Stimulated activated naive CD8-positive, alpha-beta T cell treated with anti-CD3 and anti-CD28 coated beads, Interleukin-15, amount 100 ng/mL, for 72 hours (primary cell): ENCODE data around the gene ZBTB40.

Experiments
- ATAC-seq: fragments of 150-1000 bp; cut with Tn5 transposase; 2 replicates; pipeline ENCODE4 v1.10.0; 2021; ENCODE audit warnings: mild to moderate bottlenecking, moderate library complexity
- DNase-seq, 2 donors: peaks; one replicate each; pipeline ENCODE4 v3.0.0; 2021 to 2022
- H3K27ac Mint-ChIP-seq, 2 donors: one replicate each; pipeline ENCODE4 v1.8.0; 2022; ENCODE audit warnings: mild to moderate bottlenecking in 2 of 2, mixed read lengths in 2 of 2, moderate library complexity in 2 of 2
- H3K27me3 Mint-ChIP-seq: one replicate; pipeline ENCODE4 v1.8.0; 2022; ENCODE audit warnings: mixed read lengths
- H3K4me1 Mint-ChIP-seq: one replicate; pipeline ENCODE4 v1.8.0; 2022; ENCODE audit warnings: mild to moderate bottlenecking, mixed read lengths
- H3K4me3 Mint-ChIP-seq, 2 donors: one replicate each; pipeline ENCODE4 v1.8.0; 2022; ENCODE audit warnings: mild to moderate bottlenecking in 2 of 2, mixed read lengths in 2 of 2, moderate library complexity in 1 of 2
- H3K9me3 Mint-ChIP-seq, 2 donors: one replicate each; pipeline ENCODE4 v1.8.0; 2022; ENCODE audit warnings: mixed read lengths in 2 of 2

Gene ZBTB40

DNA sequence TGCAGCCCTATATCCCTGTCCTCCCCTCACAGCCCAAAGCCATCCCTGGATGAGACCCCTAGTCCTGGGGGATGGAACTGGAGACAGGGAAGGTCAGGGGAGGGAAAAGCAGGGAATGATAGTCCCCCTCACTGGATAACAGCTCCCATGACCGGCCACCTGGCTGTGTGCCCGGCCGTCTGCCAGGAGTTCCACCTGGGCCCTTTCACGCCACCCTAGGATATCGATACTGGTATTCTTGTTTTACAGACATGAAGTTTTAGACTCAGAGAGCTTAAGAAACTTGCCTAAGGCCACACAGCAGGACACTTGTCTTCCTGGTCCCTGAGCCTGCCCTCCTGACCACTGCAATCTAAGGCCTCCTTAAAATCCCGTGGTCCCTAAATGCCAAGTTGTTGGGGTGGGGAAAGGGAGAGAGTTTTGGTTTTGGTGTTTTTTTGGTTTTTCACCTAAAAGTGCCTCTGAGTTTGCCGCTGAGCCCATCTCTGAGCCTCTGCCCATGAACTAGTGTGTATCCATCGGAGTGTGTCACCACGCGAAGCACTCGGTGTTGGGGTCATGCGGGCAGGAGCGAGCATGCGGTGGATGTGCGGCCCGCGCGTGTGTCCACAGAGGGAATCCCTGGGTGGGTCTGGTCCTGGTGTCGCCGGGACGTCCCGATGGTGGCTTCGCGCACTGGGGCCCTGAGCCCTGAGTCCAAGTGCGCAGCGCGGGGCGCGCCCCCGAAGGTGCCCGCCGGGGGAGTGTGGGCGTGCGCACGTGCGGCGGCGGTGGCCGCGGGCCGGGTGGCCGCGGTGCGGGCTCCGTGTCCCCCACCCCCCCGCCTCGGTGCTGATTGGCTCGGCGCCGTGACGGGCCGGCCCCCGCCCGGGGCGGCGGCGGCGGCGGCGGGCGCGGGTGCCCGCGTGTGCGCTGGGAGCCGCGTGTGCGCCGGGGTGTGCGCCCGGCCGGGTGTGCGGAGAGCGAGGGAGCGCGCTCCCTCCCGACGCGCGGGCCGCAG lies 111.2 kb downstream of the ZBTB40 start, which contains the start of gene EPHA8:
TSS of gene EPHA8 (plus strand) at position 906 of the 1,000 bp plus-strand sequence. CDS start 147 bp downstream, outside the sequence.
- Mint-ChIP-seq H3K27me3 (peaks cover 67% of the 10 kb centered on the region), H3K27ac (no peak within 1 kb of the TSS), H3K9me3 (no peaks in the 10 kb centered on the region), H3K4me3 (peak within 1 kb of the TSS; percentile 37 to 44), H3K4me1 (peaks cover 7% of the 10 kb centered on the region)
- no peak for ATAC-seq
- no peak for DNase-seq

DNA sequence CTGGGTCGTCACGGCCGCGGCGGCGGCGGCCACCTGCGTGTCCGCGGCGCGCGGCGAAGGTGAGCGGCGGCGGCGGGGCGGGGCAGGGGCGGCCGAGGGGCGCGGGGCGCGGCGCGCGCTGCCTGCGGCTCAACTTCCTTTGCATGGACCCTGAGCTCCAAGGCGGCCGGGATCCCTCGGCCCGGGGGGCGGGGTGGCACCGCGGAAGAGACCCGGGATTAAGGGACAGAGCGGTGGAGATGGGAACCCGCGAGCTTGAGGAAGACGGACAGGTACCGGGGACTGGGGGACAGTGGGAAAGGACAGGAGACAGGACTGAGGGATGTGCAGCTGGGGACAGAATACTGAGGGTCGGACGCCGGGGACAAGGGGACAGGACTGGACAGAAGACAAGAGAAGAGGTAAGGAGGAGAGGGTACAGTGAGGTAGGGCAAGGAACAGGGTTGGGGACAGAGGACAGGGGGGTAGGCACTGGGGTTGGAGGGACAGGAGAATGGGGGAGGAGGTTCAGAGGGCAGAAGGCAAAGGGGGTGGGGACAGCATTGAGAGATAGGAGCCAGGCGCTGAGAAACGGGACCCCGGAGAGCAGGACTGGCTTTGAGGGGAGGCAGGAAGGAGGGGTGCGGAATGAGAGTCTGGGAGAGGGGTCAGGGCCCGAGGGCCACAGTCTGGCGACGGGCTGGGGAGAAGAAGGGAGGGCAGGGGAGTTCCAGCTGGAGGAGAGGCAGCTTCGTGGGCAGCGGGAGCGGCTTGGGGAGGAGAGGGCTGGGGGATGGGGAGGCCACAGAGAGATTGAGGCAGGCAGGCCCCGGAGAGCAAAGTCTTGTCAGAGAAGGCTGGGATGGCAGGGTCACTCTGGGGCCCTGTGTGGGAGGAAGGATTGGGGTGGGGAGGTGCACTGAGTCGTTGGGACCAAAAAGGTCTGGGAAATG lies 112.3 kb downstream of the ZBTB40 start:
- Mint-ChIP-seq H3K27ac (no peak overlapping the region), H3K4me3 (peak overlapping the region; percentile 37 to 44), H3K27me3 (peaks cover 66% of the 10 kb centered on the region), H3K4me1 (peaks cover 7% of the 10 kb centered on the region), H3K9me3 (no peaks in the 10 kb centered on the region)
- no peak for ATAC-seq
- no peak for DNase-seq

DNA sequence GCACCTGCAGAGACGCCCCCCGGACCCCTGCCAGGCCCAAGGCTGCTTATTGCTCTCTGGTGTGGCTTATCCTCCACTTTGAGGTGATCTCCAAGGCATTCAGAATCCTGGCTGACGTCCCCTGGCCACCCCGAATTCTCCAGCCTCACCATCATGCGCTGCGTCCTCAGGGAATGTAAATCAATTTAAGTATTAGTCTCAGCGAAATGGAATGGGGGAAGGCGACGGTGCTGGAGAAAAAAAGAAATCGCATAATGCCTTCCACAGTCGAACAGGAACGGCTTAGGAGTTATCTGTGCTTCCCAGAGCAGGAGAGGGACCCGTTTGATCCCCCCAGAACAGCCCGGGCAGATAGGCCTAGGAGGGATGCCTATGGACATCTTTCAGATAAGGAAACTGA lies 114.5 kb downstream of the ZBTB40 start:
- no peak for ATAC-seq

DNA sequence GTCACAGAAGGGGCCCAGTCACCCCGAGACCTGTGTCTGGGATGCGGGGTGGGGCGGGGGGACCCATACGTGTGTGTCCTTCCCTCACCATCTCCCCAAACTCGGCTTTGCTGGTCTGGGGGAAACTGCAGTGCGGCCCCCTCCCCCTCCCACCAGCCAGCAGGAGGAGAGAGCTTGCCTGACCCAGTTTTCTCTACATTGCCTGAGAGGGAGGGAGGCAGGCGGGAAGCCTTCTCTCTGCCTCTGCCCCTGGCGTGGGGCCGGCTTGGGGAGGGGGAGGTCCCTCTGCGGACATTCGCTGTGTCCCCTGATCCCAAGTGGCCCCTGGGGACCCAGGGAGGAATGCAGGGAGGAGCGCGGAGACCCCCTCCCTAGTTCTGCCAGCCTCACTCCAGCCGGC lies 115.5 kb downstream of the ZBTB40 start:
- Mint-ChIP-seq H3K27me3 (peaks cover 36% of the 10 kb centered on the region), H3K27ac (no peak overlapping the region), H3K4me3 (no peak overlapping the region), H3K9me3 (no peaks in the 10 kb centered on the region), H3K4me1 (peaks cover 7% of the 10 kb centered on the region)
- ATAC-seq (no peak), DNase-seq (no peak)

More for the DNA sequence above, 114.5 kb downstream of the ZBTB40 start:
- H3K27me3 Mint-ChIP-seq: peaks cover 44% of the 10 kb centered on the region
- no peak overlapping the region for H3K27ac Mint-ChIP-seq
- H3K4me1 Mint-ChIP-seq: peaks cover 7% of the 10 kb centered on the region
- H3K4me3 Mint-ChIP-seq: no peak overlapping the region
- DNase-seq: no peak
- H3K9me3 Mint-ChIP-seq: no peaks in the 10 kb centered on the region

DNA sequence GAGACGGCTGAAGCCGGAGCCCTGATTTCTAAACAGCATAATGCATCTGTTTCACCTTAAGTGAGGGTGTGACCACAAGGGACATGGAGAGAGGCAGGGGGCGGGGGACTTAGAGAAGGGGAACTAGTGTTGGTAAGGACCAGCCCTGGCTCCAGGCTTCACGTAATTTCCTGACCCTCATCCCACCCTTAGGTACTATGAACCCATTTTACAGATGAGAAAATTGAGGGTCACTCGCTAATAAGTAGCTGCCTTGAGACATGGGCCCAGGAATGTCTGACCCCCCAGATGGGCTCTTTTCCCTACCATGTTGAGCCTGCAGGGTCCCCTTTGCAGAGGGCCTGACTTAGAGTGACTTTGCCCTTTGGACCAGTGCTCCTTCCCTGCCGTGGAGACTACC lies 116.3 kb downstream of the ZBTB40 start:
- ATAC-seq (no peak), DNase-seq (no peak)
- Mint-ChIP-seq H3K27ac (no peak overlapping the region), H3K27me3 (peaks cover 36% of the 10 kb centered on the region), H3K4me3 (no peak overlapping the region), H3K4me1 (peaks cover 7% of the 10 kb centered on the region), H3K9me3 (no peaks in the 10 kb centered on the region)

DNA sequence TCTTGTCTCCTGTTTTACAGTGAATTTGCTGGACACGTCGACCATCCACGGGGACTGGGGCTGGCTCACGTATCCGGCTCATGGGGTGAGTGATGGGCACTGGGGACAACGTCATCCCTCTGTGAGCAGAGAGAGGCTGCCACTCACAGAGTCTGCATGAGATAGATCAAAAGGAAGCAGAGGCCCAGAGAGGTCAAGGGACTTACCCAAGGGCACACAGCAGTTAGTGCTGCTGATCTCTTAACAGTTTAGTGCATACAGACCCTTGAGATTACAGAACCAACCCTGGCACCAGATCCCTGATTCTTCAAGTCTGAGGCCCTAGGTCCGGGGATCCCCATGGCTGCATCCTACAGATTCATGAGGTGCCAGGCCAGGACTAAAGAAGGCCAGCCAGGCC lies 117.6 kb downstream of the ZBTB40 start:
- H3K4me3 Mint-ChIP-seq: no peak overlapping the region
- no peak overlapping the region for H3K27ac Mint-ChIP-seq
- DNase-seq (no peak), ATAC-seq (no peak)
- H3K4me1 Mint-ChIP-seq: no peaks in the 10 kb centered on the region
- H3K27me3 Mint-ChIP-seq: peaks cover 32% of the 10 kb centered on the region
- H3K9me3 Mint-ChIP-seq: no peaks in the 10 kb centered on the region

DNA sequence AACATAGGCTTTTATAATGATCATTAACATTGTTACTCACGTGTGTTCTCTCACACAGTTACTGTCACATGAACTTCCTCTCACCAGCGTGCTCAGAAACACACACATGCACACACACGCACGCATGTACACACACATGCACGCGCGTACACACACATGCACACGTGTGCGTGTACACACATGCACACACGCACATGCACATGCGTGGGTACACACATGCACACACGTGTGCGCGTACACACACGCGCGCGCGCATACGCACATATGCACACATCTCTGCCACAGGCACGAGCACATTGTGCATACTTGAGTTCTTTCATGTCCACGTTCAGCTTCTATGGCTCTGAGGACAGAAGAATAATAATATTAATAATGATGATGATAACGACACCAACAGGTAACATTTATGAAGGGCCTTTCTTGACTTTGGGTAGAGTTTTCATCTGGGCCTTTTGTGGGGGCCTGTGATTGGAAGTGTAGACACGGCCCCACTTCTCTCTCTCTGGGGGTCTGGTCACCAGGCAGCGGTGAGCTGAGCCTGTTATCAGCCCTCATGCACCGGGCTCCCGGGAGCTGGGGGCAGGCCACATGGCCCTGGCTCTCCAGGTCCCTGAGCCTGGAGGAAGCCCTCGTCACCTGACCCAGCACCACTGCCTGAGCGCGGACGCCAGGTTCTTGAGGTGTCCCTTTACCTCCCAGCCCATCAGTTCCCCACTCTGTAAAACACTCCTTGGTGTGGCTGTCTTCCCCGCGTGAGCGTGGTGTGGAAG lies 118.7 kb downstream of the ZBTB40 start:
- DNase-seq: no peak
- Mint-ChIP-seq H3K4me1 (no peaks in the 10 kb centered on the region), H3K27ac (no peak overlapping the region), H3K27me3 (peaks cover 27% of the 10 kb centered on the region), H3K9me3 (no peaks in the 10 kb centered on the region), H3K4me3 (no peak overlapping the region)
- ATAC-seq: no peak

DNA sequence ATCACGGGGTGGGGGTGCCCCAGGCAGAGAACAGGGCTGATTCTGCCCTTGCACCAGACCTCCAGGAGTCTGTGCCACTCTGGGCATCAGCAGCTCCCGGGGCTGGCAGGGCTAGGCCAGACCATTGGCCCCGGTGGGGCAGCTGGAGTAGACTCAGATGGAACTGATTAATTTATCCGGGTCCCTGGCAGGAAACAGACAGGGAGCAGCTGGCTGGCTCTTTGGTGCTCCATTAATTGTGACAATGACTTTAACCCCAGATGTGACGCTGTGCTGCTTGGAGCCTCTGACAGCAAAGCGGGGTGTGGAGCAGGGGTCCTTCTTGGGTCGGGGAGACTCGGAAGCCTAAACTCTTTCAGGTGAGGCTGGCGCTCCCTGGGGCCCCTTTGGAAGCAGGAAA lies 121.2 kb downstream of the ZBTB40 start:
- DNase-seq (no peak), ATAC-seq (no peak)
- Mint-ChIP-seq H3K27me3 (peaks cover 22% of the 10 kb centered on the region), H3K4me3 (no peak overlapping the region), H3K27ac (no peak overlapping the region), H3K9me3 (peaks cover 7 to 8% of the 10 kb centered on the region in 2 donors), H3K4me1 (no peaks in the 10 kb centered on the region)

DNA sequence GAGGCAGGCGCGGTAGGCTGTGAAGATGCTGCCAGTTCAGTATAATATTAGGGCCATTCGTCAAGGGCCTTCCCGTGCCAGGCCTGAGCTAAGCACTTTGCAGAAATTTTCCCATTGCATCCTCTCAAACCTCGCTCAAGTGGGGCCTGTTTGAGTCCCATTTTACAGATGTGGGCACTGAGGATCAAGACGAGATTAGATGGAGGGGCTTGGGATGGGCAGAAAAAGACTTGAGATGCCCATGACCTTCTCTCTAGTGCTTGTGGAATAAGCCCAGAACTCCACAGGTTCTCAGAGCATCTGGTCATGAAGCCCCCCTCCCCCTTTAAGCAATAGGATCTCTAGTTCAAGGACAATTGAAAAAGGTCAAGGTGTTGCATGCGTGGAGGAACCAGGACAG lies 121.6 kb downstream of the ZBTB40 start:
- no peak overlapping the region for H3K27ac Mint-ChIP-seq
- H3K4me3 Mint-ChIP-seq: no peak overlapping the region
- H3K27me3 Mint-ChIP-seq: peaks cover 22% of the 10 kb centered on the region
- H3K9me3 Mint-ChIP-seq: peaks cover 8 to 12% of the 10 kb centered on the region in 2 donors
- DNase-seq (no peak), ATAC-seq (no peak)
- H3K4me1 Mint-ChIP-seq: no peaks in the 10 kb centered on the region

DNA sequence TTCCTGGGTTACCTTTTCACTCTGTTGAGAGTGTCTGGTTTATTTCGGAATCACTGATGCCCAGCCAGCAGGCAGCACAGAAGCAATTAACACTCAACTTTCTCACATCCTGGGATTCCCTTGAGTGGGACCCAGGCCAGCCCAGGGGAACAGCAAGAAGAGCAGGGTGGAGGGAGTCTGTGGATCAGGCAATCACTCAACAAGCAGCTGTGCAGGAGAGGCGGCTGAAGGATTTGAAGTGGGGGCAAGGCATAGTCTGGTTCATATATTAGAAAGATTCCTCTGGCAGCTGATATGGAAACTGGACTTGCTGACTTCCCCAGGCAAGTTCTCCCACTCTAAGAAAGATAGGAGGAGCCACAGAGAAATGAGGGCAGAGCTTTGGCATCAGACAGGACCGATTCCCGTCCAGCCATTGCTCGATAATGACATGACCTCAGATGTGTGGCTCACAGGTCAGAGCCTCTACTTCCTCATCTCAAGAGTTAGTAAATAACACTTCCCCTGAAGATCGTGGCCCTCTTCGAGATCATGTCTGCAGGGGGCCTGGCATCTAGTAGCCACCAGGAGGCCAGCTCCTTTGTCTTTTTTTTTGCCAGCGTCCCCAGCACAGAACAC lies 124.0 kb downstream of the ZBTB40 start:
- no peak for DNase-seq
- no peak overlapping the region for H3K27ac Mint-ChIP-seq
- no peaks in the 10 kb centered on the region for H3K4me1 Mint-ChIP-seq
- no peak overlapping the region for H3K4me3 Mint-ChIP-seq
- peaks cover 8 to 26% of the 10 kb centered on the region in 2 donors for H3K9me3 Mint-ChIP-seq
- ATAC-seq: no peak
- peaks cover 22% of the 10 kb centered on the region for H3K27me3 Mint-ChIP-seq

DNA sequence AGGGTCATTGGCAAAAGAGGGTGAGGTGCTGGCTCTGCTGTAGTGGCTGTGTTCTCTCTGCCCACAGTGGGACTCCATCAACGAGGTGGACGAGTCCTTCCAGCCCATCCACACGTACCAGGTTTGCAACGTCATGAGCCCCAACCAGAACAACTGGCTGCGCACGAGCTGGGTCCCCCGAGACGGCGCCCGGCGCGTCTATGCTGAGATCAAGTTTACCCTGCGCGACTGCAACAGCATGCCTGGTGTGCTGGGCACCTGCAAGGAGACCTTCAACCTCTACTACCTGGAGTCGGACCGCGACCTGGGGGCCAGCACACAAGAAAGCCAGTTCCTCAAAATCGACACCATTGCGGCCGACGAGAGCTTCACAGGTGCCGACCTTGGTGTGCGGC lies 124.5 kb downstream of the ZBTB40 start:
- no peak for ATAC-seq
- Mint-ChIP-seq H3K4me1 (no peaks in the 10 kb centered on the region), H3K27ac (no peak overlapping the region)

DNA sequence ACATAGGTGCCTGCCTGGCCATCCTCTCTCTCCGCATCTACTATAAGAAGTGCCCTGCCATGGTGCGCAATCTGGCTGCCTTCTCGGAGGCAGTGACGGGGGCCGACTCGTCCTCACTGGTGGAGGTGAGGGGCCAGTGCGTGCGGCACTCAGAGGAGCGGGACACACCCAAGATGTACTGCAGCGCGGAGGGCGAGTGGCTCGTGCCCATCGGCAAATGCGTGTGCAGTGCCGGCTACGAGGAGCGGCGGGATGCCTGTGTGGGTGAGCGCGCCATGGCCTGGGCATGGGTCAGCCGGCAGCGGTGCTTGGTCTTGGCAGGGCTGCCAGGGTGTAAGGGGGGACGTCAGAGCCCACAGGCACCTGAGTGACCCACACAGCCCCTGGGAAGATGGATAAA lies 125.0 kb downstream of the ZBTB40 start:
- DNase-seq: no peak
- no peak for ATAC-seq
- Mint-ChIP-seq H3K4me1 (no peaks in the 10 kb centered on the region), H3K27ac (no peak overlapping the region), H3K27me3 (peaks cover 22% of the 10 kb centered on the region), H3K9me3 (peaks cover 8 to 26% of the 10 kb centered on the region in 2 donors), H3K4me3 (no peak overlapping the region)

More for the DNA sequence above, 124.5 kb downstream of the ZBTB40 start:
- DNase-seq: no peak
- Mint-ChIP-seq H3K4me3 (no peak overlapping the region), H3K9me3 (peaks cover 8 to 26% of the 10 kb centered on the region in 2 donors), H3K27me3 (peaks cover 22% of the 10 kb centered on the region)

DNA sequence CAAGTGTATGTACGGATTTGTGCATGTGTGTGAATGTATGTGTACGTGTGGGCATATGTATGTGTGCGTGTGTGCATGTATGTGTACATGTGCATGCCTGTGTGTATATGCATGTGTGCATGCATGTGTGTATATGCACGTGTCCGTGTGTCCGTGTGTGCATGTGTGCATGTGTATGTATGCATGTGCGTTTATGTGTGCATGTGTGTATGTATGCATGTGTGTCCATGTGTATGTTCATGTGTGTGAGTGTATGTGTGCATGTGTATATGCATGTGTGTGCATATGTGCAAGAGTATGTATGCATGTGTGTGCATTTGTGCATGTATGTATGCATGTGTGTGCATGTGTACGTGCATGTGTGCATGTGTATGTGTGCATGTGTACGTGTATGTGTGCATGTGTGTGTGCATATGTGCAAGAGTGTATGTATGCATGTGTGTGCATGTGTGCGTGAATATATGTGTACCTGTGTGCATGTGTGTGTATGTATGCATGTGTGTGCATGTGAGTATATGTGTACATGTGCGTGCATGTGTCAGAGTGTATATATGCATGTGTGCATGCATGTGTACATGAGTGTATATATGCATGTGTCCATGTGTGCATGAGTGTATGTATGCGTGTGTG lies 127.2 kb downstream of the ZBTB40 start:
- Mint-ChIP-seq H3K4me3 (no peak overlapping the region), H3K9me3 (peaks cover 8 to 26% of the 10 kb centered on the region in 2 donors), H3K4me1 (no peaks in the 10 kb centered on the region), H3K27me3 (peaks cover 9% of the 10 kb centered on the region), H3K27ac (no peak overlapping the region)
- DNase-seq (no peak), ATAC-seq (no peak)

DNA sequence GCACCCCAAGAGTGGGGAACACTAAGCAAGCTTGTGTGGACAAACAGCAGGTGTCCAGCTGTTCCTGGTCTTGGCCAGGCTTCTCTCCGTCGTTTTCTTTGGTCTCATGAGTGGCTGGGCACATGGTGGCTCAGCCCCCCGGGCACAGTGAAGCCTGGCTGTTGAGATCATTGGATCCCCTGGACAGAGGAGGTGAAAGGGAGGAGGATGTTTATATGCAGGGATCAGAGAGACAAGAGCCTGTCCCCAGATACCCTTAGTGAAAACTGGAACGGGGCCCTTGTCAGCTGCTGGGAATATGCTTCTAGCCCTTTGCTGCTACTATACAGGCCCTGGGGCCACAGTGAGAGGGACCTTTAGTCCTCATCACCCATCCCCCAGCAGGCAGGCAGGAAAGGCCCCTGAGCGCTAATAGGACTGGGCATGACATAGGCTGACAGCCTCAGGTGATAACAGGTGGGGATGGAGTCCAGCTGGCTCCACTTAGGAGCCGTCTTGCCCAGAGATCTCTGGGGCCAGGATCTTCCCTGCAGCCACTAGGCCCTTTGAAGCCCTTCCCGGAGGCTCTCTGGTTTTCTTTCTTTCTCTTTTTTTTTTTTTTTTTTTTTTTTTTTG lies 128.0 kb downstream of the ZBTB40 start:
- H3K4me1 Mint-ChIP-seq: no peaks in the 10 kb centered on the region
- ATAC-seq (no peak), DNase-seq (no peak)
- peaks cover 8 to 26% of the 10 kb centered on the region in 2 donors for H3K9me3 Mint-ChIP-seq
- peaks cover under 1% of the 10 kb centered on the region for H3K27me3 Mint-ChIP-seq
- H3K4me3 Mint-ChIP-seq: no peak overlapping the region
- no peak overlapping the region for H3K27ac Mint-ChIP-seq
